Coronary artery (tissue), 2 donors: ENCODE data around the gene OR5D18.

Experiments
- DNase-seq: peaks from one replicate; pipeline ENCODE4 v3.0.0-alpha.2; 2017; ENCODE audit warnings: low spot score
- H3K27ac ChIP-seq, 2 donors: fragments of 200-600 bp; sonication (generic); one replicate each; pipeline ENCODE4 v1.5.1; 2016 to 2019
- H3K4me3 ChIP-seq: fragments of 200-600 bp; sonication (generic); 2 replicates; pipeline ENCODE4 v1.5.1; 2016; ENCODE audit warnings: mild to moderate bottlenecking, moderate library complexity
- TF ChIP-seq, protein P1 (sequence below): fragments of 200-600 bp; sonication (generic); IDR thresholded peaks from one replicate; pipeline ENCODE4 v1.5.1; 2019; ENCODE audit warnings: antibody characterized with exemption

Gene OR5D18

GRCh38 chr11:55819330-55819729 is at the start of gene OR5D18:
OR5D18 (plus strand) TSS chr11:55819630; CDS start chr11:55819630, 0 bp downstream.
- TF ChIP-seq, protein P1, sequence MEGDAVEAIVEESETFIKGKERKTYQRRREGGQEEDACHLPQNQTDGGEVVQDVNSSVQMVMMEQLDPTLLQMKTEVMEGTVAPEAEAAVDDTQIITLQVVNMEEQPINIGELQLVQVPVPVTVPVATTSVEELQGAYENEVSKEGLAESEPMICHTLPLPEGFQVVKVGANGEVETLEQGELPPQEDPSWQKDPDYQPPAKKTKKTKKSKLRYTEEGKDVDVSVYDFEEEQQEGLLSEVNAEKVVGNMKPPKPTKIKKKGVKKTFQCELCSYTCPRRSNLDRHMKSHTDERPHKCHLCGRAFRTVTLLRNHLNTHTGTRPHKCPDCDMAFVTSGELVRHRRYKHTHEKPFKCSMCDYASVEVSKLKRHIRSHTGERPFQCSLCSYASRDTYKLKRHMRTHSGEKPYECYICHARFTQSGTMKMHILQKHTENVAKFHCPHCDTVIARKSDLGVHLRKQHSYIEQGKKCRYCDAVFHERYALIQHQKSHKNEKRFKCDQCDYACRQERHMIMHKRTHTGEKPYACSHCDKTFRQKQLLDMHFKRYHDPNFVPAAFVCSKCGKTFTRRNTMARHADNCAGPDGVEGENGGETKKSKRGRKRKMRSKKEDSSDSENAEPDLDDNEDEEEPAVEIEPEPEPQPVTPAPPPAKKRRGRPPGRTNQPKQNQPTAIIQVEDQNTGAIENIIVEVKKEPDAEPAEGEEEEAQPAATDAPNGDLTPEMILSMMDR = no peak
- H3K27ac ChIP-seq = no peak within 1 kb of the TSS
- H3K4me3 ChIP-seq = no peak within 1 kb of the TSS
- DNase-seq = no peak

GRCh38 chr11:55773138-55773537 is 46.3 kb upstream of the OR5D18 start, which contains the start of gene OR5D13:
OR5D13 (plus strand) TSS chr11:55773438; CDS start chr11:55773438, 0 bp downstream.
- Histone ChIP-seq H3K4me3 (no peak within 1 kb of the TSS), H3K27ac (no peak within 1 kb of the TSS)
- TF ChIP-seq, protein P1 = no peak
- DNase-seq = no peak

DNA sequence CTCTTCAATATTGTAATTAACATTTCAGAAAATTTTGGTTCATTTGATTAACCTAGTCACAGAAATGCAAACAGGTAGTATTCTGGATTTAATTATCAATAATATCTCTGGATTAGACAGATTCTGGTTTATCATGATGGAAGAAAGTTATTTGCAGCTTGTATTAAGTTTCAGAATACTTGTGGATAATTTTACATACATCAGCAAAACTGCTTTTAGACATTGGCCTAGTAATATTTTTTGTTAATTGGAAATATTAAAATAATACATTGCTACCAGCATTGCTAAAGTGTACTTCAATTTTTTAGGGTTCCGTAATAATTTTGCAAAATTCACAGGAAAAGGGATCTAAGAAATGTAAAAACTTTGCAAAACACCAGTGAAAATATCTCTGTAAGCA is 27.8 kb upstream of the OR5D18 start:
- Histone ChIP-seq H3K4me3 (no peak overlapping the region), H3K27ac (no peak overlapping the region)
- no peak for DNase-seq
- TF ChIP-seq, protein P1 = no peak

- Histone ChIP-seq H3K4me3 (no peak overlapping the region), H3K27ac (no peak overlapping the region)
- TF ChIP-seq, protein P1 = no peak
- DNase-seq = no peak
Measured at GRCh38 chr11:55793321-55793720, 26.1 kb upstream of the OR5D18 start.

DNA sequence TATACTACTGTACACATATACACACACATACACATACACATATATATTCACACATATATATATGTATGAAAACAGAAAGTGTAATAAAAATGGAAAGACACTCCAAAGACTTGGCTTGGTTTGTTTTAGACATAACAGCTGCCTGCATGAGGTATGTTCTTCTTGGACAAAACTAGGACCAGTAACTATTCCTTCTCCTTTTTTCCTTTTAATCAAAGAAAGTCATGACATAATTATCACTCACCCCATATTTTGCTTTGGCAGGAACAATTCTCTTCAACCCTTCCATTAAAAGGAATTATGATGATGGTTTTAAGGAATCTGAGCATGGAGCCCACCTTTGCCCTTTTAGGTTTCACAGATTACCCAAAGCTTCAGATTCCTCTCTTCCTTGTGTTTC is 24.2 kb upstream of the OR5D18 start, which contains the start of gene OR5D14:
OR5D14 (plus strand) TSS at position 301 of the 400 bp plus-strand sequence; CDS start at position 301, 0 bp downstream.
- no peak within 1 kb of the TSS for H3K4me3 ChIP-seq
- TF ChIP-seq, protein P1 = no peak
- no peak within 1 kb of the TSS for H3K27ac ChIP-seq
- no peak for DNase-seq

DNA sequence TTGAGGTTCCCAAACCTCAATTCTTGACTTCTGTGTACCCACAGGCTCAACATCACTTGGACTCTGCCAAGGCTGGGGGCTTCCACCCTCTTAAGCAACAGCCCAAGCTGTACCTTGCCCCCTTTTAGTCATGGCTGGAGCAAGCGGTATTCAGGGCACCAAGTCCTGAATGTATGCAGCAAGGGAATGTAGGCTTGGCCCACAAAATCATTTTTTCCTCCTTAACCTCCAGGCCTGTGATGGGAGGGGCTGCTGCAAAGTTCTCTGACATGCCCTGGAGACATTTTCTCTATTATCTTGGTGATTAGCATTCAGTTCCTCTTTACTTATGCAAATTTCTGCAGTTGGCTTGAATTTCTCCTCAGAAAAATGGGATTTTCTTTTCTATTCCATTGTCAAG is 13.2 kb upstream of the OR5D18 start:
- Histone ChIP-seq H3K4me3 (no peak overlapping the region), H3K27ac (no peak overlapping the region)
- TF ChIP-seq, protein P1 = no peak
- no peak for DNase-seq

GRCh38 chr11:55811067-55811466 is 8.4 kb upstream of the OR5D18 start, which contains the start of gene OR5L1:
OR5L1 (plus strand) TSS chr11:55811367; CDS start chr11:55811467, 100 bp downstream.
- TF ChIP-seq, protein P1 = no peak
- DNase-seq = no peak

More at GRCh38 chr11:55811067-55811466, 8.4 kb upstream of the OR5D18 start, which contains the start of gene OR5L1:
- H3K27ac ChIP-seq = no peak within 1 kb of the TSS
- no peak within 1 kb of the TSS for H3K4me3 ChIP-seq
